ENCODE results near the gene LHCGR. TPM values are rescaled to one million over a fixed set of nuclear protein-coding genes. Genes with fewer than 3 reads are reported as not detected.

The LHCGR gene
- polyA plus RNA-seq, 1 donor from 2014 or later, result not detected

DNA sequence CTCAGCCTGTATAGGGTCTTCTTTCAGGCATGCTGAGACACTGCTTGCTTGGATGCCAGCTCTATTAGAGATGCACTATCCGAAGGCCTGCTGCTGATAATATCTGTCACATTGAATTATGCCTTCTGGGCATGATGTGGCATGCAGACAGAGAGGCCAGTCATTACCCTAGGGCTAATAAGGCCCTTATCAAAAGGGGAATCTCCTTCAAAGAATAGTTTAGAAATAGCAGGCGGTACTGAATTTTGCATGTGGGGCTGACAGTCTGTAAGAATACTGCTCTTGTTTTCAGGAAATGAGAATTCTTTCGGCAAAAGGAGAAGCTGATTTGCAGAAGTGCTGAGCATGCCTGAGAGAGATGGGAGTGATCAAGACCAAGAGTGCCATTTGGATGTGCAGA is 13.1 kb upstream of the LHCGR start:
- no peaks in the 10 kb centered on the region for H3F3A ChIP-seq (ENCODE audit: insufficient read depth, low read length, poor library complexity, severe bottlenecking)
- TF ChIP-seq, protein P1, sequence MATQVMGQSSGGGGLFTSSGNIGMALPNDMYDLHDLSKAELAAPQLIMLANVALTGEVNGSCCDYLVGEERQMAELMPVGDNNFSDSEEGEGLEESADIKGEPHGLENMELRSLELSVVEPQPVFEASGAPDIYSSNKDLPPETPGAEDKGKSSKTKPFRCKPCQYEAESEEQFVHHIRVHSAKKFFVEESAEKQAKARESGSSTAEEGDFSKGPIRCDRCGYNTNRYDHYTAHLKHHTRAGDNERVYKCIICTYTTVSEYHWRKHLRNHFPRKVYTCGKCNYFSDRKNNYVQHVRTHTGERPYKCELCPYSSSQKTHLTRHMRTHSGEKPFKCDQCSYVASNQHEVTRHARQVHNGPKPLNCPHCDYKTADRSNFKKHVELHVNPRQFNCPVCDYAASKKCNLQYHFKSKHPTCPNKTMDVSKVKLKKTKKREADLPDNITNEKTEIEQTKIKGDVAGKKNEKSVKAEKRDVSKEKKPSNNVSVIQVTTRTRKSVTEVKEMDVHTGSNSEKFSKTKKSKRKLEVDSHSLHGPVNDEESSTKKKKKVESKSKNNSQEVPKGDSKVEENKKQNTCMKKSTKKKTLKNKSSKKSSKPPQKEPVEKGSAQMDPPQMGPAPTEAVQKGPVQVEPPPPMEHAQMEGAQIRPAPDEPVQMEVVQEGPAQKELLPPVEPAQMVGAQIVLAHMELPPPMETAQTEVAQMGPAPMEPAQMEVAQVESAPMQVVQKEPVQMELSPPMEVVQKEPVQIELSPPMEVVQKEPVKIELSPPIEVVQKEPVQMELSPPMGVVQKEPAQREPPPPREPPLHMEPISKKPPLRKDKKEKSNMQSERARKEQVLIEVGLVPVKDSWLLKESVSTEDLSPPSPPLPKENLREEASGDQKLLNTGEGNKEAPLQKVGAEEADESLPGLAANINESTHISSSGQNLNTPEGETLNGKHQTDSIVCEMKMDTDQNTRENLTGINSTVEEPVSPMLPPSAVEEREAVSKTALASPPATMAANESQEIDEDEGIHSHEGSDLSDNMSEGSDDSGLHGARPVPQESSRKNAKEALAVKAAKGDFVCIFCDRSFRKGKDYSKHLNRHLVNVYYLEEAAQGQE (IDR thresholded peaks at IDR 0.05; ENCODE audit: borderline replicate concordance), result no peak
- TF ChIP-seq RAD21 (conservative IDR thresholded peaks at IDR 0.05), result no peak
- no peak for TF ChIP-seq EP300 (conservative IDR thresholded peaks at IDR 0.05; ENCODE audit: poor library complexity, severe bottlenecking)
- TF ChIP-seq SMC3 (conservative IDR thresholded peaks at IDR 0.05; ENCODE audit: poor library complexity), result no peak
- no peaks in the 10 kb centered on the region for H3K36me3 ChIP-seq (ENCODE audit: insufficient read depth, low read length)
- H2AFZ ChIP-seq (ENCODE audit: low read depth, low read length), result no peak overlapping the region
- H3K27me3 ChIP-seq (ENCODE audit: insufficient read depth, low read depth, low read length), result no peaks in the 10 kb centered on the region
- no peaks in the 10 kb centered on the region for H4K20me1 ChIP-seq (ENCODE audit: insufficient read depth)
- H3K4me2 ChIP-seq (ENCODE audit: low read length), result no peak overlapping the region
- H3K27ac ChIP-seq (ENCODE audit: low read length), result no peak overlapping the region
- no peaks in the 10 kb centered on the region for H3K9me2 ChIP-seq (ENCODE audit: insufficient read depth, low read length)
- H3K9me3 ChIP-seq (ENCODE audit: low read length), result no peaks in the 10 kb centered on the region
- H3K4me3 ChIP-seq (ENCODE audit: low read length), result no peak overlapping the region
- H3K9ac ChIP-seq (ENCODE audit: low read length), result no peak overlapping the region
- H3K79me2 ChIP-seq (replicated peaks; ENCODE audit: insufficient read depth, low read length), result no peaks in the 10 kb centered on the region

- no peak overlapping the region for H3K4me2 ChIP-seq (ENCODE audit: low read length)
- H3K4me3 ChIP-seq (ENCODE audit: low read length), result no peak overlapping the region
- H2AFZ ChIP-seq (ENCODE audit: low read depth, low read length), result no peak overlapping the region
- no peaks in the 10 kb centered on the region for H3F3A ChIP-seq (ENCODE audit: insufficient read depth, low read length, poor library complexity, severe bottlenecking)
- H3K27me3 ChIP-seq (ENCODE audit: insufficient read depth, low read depth, low read length), result no peaks in the 10 kb centered on the region
- H3K9me2 ChIP-seq (ENCODE audit: insufficient read depth, low read length), result no peaks in the 10 kb centered on the region
- TF ChIP-seq TAF1 (IDR thresholded peaks at IDR 0.05; ENCODE audit: low read depth), result no peak
- no peak for TF ChIP-seq MXI1 (conservative IDR thresholded peaks at IDR 0.05; ENCODE audit: poor library complexity, severe bottlenecking)
- no peak for TF ChIP-seq SMC3 (conservative IDR thresholded peaks at IDR 0.05; ENCODE audit: poor library complexity)
- no peak for TF ChIP-seq EZH2 (IDR thresholded peaks at IDR 0.05; ENCODE audit: borderline replicate concordance, insufficient read depth, low read length, poor library complexity, severe bottlenecking)
- TF ChIP-seq EP300 (conservative IDR thresholded peaks at IDR 0.05; ENCODE audit: poor library complexity, severe bottlenecking), result no peak
- H4K20me1 ChIP-seq (ENCODE audit: insufficient read depth), result no peaks in the 10 kb centered on the region
- H3K27ac ChIP-seq (ENCODE audit: low read length), result no peak overlapping the region
- H3K9ac ChIP-seq (ENCODE audit: low read length), result no peak overlapping the region
- H3K9me3 ChIP-seq (ENCODE audit: low read length), result no peaks in the 10 kb centered on the region
- H3K79me2 ChIP-seq (replicated peaks; ENCODE audit: insufficient read depth, low read length), result no peaks in the 10 kb centered on the region
- no peaks in the 10 kb centered on the region for H3K36me3 ChIP-seq (ENCODE audit: insufficient read depth, low read length)
Measured at GRCh38 chr2:48767330-48767729, 11.8 kb upstream of the LHCGR start.

- Histone ChIP-seq H3K27ac (ENCODE audit: low read length) (no peak overlapping the region), H3K9ac (ENCODE audit: low read length) (no peak overlapping the region), H3K27me3 (ENCODE audit: insufficient read depth, low read depth, low read length) (no peaks in the 10 kb centered on the region), H2AFZ (ENCODE audit: low read depth, low read length) (no peak overlapping the region), H4K20me1 (ENCODE audit: insufficient read depth) (no peaks in the 10 kb centered on the region), H3F3A (ENCODE audit: insufficient read depth, low read length, poor library complexity, severe bottlenecking) (no peaks in the 10 kb centered on the region), H3K79me2 (replicated peaks; ENCODE audit: insufficient read depth, low read length) (no peaks in the 10 kb centered on the region), H3K9me3 (ENCODE audit: low read length) (no peaks in the 10 kb centered on the region), H3K9me2 (ENCODE audit: insufficient read depth, low read length) (no peaks in the 10 kb centered on the region), H3K4me2 (ENCODE audit: low read length) (no peak overlapping the region), H3K4me3 (ENCODE audit: low read length) (no peak overlapping the region), H3K36me3 (ENCODE audit: insufficient read depth, low read length) (no peaks in the 10 kb centered on the region)
- TF ChIP-seq SMC3 (conservative IDR thresholded peaks at IDR 0.05; ENCODE audit: poor library complexity) (no peak), EP300 (conservative IDR thresholded peaks at IDR 0.05; ENCODE audit: poor library complexity, severe bottlenecking) (no peak), POLR2AphosphoS5 (IDR thresholded peaks at IDR 0.05) (no peak), TAF1 (IDR thresholded peaks at IDR 0.05; ENCODE audit: low read depth) (no peak), MXI1 (conservative IDR thresholded peaks at IDR 0.05; ENCODE audit: poor library complexity, severe bottlenecking) (no peak), CTCF (IDR thresholded peaks at IDR 0.05; ENCODE audit: poor library complexity, severe bottlenecking) (no peak), RAD21 (conservative IDR thresholded peaks at IDR 0.05) (no peak), EZH2 (IDR thresholded peaks at IDR 0.05; ENCODE audit: borderline replicate concordance, insufficient read depth, low read length, poor library complexity, severe bottlenecking) (no peak)
- TF ChIP-seq, protein P1 (IDR thresholded peaks at IDR 0.05; ENCODE audit: borderline replicate concordance), result no peak
Measured at GRCh38 chr2:48760826-48761225, 5.3 kb upstream of the LHCGR start.

All from neural cell (in vitro differentiated cells).